Measurements from ENCODE around the gene CYS1.
"Not testable (repeated sequence)": the region's sequence is repeated elsewhere in the genome, so short reads cannot be mapped to it uniquely, and the experiment has no call there.

CYS1 gene

GRCh38 chr2:10122500-10123280 is 42.5 kb upstream of the CYS1 start, which contains the start of gene RRM2:
Gene RRM2 (plus strand): TSS chr2:10122739. CDS start chr2:10122799, 60 bp downstream.
- peak; percentile 65 for DNase-seq (ENCODE audit: extremely low read depth, low read depth)
- TF ChIP-seq CTCF (IDR thresholded peaks at IDR 0.05; ENCODE audit: low read depth, low read length): no peak

GRCh38 chr2:10120877-10121574 is 40.8 kb upstream of the CYS1 start:
- no peak for DNase-seq (ENCODE audit: extremely low read depth, low read depth)
- no peak for TF ChIP-seq CTCF (IDR thresholded peaks at IDR 0.05; ENCODE audit: low read depth, low read length)

DNA sequence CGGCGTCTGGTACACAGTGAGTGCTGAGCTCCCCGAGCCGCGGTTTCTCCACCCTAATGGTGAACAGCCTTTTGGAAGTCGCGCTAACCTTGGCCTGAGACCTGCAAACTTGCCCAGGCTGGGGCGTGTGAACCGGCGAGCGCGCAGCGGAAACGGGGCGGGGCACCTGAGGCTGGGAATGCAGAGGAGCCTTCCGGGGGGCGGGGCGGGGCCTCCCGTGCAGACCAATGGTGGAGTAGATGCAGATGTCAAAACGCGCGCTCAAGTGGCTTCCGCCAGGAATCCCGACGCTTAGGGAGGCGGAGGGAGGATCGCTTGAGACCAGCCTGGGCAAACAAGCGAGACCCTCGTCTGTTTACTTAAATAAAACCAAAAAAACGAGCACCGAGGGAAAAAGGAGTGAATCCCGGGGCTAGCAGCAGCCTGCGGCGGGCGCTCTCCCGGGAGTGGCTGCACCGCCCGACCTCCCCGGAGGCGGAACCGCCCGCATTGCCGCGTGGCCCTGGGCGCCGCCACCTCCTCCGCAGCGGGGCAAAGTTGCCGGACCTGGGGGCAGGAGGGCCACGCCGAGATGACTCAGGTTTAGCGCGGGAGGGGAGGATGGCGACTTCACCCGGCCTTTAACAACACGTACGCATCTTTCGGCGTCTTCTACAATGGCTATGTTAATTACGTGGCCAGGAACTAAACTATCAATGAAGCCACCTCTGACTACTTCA is 40.1 kb upstream of the CYS1 start:
- peak; percentile 52 for DNase-seq (ENCODE audit: extremely low read depth, low read depth)
- no peak for TF ChIP-seq CTCF (IDR thresholded peaks at IDR 0.05; ENCODE audit: low read depth, low read length)

DNA sequence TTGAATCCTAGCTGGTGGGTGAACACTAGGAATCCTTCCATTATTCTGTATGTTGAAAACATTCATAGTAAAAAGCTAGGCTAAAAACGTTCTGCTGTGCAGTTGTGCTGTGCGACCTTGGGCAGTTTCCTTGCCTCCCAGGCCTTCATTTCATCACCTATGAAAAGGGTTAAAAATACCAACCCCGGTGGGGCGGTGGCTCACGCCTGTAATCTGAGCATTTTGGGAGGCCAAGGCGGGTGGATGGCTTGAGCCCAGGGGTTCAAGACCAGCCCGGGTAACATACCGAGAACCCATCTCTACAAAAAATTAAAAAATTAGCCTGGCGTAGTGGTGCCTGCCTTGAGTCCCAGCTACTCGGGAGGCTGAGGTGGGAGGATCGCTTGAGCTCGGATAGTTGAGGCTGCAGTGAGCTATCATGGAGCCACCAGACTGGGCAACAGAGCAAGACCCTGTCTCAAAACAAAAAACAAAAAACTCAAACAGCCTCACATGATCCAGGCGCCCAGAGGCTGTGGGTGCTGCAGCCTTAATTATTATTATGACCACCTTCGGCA is 39.5 kb upstream of the CYS1 start:
- no peak for DNase-seq (ENCODE audit: extremely low read depth, low read depth)

GRCh38 chr2:10119027-10119325 is 38.8 kb upstream of the CYS1 start:
- no peak for TF ChIP-seq CTCF (IDR thresholded peaks at IDR 0.05; ENCODE audit: low read depth, low read length)
- no peak for DNase-seq (ENCODE audit: extremely low read depth, low read depth)

More for the DNA sequence above, 39.5 kb upstream of the CYS1 start:
- no peak for TF ChIP-seq CTCF (IDR thresholded peaks at IDR 0.05; ENCODE audit: low read depth, low read length)

DNA sequence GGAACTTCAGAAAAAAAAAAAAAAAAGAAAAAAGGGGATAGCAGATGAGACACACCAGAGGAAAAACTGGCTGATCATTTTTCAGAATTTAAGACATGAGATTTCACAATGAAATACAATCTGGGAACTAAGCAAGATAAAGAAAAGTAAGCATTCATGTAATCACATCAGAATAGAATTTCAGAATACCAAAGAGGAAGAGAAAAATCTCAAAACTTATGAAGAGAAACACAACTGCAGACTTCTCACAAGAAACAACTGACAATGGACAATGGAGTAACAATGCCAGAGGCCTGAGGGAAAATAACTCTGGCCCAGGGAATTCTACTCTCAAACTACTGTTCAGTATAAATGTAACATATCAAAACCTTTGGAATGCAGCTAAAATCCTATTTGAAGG is 29.1 kb upstream of the CYS1 start:
- no peak for TF ChIP-seq CTCF (IDR thresholded peaks at IDR 0.05; ENCODE audit: low read depth, low read length)
- DNase-seq (ENCODE audit: extremely low read depth, low read depth): no peak

DNA sequence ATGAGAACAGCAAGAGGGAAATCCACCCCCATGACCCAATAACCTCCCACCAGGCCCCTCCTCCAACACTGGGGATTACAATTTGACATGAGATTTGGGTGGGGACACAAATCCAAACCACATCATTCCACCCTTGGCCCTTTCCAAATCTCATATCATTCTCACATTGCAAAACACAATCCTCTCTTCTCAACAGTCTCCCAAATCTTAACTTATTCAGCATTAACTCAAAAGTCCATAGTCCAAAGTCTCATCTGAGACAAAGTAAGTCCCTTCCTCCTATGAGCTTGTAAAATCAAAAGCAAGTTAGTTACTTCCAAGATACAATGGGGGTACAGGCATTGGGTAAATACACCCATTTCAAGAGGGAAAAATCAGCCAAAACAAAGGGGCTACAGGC is 24.7 kb upstream of the CYS1 start:
- not testable (repeated sequence) for DNase-seq (ENCODE audit: extremely low read depth, low read depth)
